HG03039 (cell line): Measurements from ENCODE around the gene LTB4R2.

Experiments used
- ATAC-seq: cut with Tn5 transposase; IDR thresholded peaks from one replicate; pipeline ENCODE4 v1.9.1; 2021; ENCODE audit warnings: mild to moderate bottlenecking, moderate library complexity; ENCODE audit not compliant: unreplicated experiment

Gene LTB4R2

GRCh38 chr14:24277071-24277470, 32.9 kb upstream of the LTB4R2 start:
- ATAC-seq, result no peak

GRCh38 chr14:24277606-24278321, 32.2 kb upstream of the LTB4R2 start:
- ATAC-seq, result no peak

DNA sequence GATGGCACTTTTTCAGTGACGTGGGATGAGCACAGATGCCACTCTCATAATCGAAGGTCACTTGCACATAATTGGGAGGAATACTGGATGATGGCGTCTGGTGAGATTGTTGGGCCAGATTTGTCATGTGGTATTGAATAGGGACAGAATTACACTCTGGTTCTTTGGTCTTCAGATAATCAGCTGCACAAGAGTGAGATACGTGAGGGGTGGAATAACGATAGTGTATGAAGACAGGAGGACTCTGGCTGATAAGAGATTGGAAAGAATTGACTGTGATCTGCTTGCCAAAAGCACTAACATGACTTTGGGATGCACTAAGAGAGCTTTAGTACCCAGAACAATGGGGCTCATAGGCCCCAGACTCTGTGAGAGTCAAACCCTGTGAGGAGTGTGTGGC, 31.5 kb upstream of the LTB4R2 start:
- ATAC-seq, result no peak

DNA sequence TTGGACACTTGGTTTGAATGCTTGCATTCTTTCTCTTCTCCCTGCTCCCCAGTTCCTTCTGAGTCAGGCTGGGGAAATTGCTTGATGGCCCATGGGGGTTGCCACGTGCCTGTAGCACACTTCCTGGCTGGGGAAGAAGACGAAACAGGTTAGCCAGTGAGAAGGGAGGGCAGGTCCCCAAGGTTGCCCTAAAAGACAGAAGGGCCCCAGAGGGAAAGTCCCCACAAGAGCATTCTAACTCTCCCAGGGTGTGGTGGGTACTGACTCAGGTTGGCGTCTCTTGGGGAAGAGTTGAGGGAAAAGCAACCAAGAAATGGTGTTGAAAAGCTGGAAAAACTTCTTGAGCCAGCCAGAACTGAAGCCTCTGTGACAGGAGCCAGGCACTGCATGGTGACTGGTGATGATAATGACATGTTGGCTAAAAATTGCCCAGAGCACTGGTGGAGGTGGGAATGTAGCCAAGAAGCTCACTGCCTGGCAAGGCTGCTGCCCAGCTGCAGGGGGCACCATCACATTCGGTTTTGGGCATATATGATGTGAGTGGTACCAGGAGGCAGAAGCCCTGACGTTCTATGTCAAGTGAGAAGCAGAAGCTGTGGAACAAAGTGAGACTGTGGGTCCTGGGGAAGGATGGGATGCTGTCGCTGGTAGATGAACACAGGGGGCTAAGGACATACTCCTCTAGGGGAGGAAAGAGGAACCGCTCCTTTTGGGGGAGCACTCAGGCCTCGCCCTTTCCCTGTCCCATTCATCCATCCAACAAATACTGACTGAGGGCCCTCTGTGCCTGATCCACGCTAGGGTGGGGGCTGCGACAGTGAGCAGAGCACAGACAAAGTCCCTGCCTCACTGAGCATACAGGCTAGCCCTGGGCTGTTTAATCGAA, 30.4 kb upstream of the LTB4R2 start:
- ATAC-seq, result no peak

GRCh38 chr14:24280797-24281460, 29.0 kb upstream of the LTB4R2 start:
- ATAC-seq, result no peak

GRCh38 chr14:24281636-24282035, 28.3 kb upstream of the LTB4R2 start:
- no peak for ATAC-seq

- ATAC-seq, result no peak
These were observed 27.2 kb upstream of the LTB4R2 start for GRCh38 chr14:24282736-24283135.

- ATAC-seq, result no peak
These were observed 26.0 kb upstream of the LTB4R2 start for GRCh38 chr14:24283796-24284460.

DNA sequence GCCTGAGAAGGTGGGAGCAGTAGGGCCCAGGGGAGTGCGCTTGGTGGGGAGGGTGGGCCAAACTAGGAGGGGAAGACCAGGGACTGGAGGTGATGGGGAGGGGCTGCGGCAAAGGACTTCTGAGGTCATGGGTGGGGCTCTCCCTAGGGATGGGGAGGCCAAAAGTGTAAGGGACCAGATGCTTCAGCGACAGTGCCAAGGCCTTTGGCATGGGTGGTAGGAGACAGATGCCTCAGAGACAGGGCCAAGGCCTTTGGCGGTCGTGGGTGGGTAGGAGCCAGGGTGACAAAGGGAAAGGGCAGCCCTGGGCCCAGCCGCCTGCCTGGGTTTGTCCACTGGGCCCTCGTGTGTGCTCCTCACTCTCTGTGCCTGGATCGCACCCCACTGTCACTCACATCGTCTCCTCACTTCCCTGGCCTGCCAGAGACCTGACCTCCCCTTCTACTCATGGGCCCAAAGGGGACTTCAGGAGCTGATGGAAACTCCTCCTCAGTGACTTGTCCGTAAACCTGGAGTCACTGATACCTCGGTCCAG, 25.4 kb upstream of the LTB4R2 start:
- ATAC-seq, result no peak

GRCh38 chr14:24285351-24285750, 24.6 kb upstream of the LTB4R2 start:
- no peak for ATAC-seq

- no peak for ATAC-seq
These were observed 22.9 kb upstream of the LTB4R2 start for GRCh38 chr14:24286996-24287395.

GRCh38 chr14:24289649-24290280, 20.2 kb upstream of the LTB4R2 start:
- no peak for ATAC-seq

- ATAC-seq, result no peak
These were observed 19.2 kb upstream of the LTB4R2 start for GRCh38 chr14:24290746-24291145.

- ATAC-seq, result no peak
These were observed 18.4 kb upstream of the LTB4R2 start for GRCh38 chr14:24291446-24292117.

GRCh38 chr14:24292118-24292807, 17.7 kb upstream of the LTB4R2 start:
- ATAC-seq, result no peak

DNA sequence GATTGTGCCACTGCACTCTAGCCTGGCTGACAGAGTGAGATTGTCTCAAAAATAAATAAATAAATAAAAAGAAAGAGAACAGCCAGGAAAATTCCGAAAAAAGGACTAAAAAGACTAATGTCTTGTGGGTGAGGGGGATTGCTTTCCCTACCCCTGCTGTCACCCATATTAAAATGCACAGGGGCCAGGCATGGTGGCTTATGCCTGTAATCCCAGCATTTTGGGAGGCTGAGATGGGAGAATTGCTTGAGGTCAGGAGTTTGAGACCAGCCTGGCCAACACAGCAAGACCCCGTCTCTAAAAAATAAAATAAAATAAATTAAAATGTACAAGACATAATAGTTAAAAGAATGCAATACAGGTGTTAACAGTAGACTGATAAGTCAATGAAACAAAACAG, 16.4 kb upstream of the LTB4R2 start:
- ATAC-seq, result no peak

GRCh38 chr14:24296341-24297157, 13.4 kb upstream of the LTB4R2 start:
- ATAC-seq, result no peak

GRCh38 chr14:24297190-24297964, 12.6 kb upstream of the LTB4R2 start:
- ATAC-seq, result no peak
